SIG-M5 (cell line): ENCODE data around the gene MGAT1.
A peak's percentile ranks its signal among the peaks of the same experiment; 100 is the strongest.

ENCODE experiments used
- DNase-seq: peaks from one replicate; lab custom pipeline; 2025; lab: John Stamatoyannopoulos, UW

Gene MGAT1

DNA sequence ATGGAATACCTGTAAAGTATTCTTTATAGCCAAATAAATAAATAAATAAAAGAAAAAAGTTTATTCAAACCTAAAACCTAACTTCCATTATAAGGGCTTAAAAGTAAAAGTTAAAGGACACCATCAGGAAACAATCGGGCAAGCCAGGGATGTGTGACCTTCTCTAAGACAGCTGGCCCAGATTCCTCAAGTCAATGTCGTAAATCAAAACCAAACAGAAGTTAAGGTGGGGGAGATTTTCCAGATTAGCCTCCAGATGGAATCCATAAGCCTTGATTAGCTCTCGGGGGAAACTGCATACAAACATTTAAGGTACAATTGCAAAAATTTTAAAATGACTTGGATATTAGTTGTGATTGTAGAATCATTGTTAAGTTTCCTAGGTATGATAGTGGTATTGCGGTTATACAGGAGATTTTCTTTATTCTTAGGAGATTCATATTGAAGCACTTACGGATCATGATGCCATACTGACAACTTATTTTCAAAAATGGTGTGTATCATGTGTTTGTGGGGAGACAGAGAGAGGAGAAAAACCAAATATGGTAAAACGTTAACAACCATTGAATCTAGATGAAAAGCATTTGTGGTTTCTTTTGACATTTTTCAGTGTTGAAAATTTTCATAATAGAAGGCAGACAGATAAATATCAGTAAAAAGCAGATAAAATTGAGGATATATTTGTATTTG, 21.5 kb upstream of the MGAT1 start:
- no peak for DNase-seq

DNA sequence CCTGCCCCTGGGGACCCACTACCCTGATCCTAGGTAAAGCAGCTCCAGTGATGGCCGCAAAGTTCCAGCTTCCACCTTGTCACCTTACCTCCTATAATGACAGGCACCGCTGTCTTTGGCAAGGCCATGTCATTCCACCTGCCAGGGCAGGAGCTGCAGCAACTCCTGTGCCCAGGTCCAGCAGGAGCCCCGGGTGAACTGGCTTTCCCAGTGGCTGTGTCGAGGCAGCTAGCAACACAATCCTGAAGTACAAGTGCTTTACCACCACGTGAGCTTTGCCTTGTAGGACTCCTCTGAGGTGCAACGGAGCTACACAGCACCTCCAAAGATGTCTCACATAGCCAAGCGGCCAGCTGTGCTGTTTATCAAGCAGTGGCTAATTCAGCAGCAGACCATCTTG, 20.7 kb upstream of the MGAT1 start:
- no peak for DNase-seq

DNA sequence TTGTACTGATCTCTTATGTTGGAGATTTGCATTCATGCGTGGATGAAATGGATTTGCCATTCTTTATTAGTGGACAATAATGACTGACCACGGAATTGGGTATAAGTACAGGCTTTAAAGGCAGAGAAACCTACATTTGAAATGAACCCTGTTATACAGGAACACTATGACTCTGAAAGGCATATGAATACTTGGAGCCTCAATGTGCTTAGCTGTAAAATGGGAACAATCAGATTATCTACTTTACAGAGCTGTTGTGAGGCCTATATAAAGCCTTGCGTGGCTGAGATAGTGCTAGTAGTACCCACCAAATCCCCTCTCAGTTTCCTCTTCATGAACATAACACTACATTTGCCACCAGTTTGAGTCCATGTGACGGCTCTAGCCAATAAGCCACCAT, 18.9 kb upstream of the MGAT1 start:
- DNase-seq, result no peak

DNA sequence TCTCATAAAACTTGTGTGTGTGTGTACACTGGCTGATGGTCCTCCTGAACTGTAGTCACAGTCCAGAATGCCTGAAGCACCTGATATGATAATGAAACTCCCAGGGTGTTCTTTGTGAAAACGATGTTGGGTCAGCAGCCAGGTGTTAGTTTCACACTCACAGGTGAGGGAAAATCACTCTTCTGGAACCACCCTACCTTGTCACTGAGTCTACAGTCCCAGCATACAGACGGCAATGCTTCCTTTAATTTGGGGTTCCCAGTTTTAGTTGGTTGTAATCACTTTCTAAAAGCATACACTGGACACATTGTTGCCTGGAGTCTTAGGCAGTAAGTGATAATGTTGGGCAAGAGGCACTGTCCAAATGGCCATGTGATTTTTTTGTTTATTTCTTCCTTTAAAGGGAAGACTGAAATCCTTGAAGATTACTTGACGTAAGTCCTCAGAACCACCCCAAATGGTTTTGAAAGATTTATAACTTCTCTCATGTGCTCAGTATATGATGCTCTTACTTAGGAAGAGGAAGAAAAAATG, 18.2 kb upstream of the MGAT1 start:
- no peak for DNase-seq

DNA sequence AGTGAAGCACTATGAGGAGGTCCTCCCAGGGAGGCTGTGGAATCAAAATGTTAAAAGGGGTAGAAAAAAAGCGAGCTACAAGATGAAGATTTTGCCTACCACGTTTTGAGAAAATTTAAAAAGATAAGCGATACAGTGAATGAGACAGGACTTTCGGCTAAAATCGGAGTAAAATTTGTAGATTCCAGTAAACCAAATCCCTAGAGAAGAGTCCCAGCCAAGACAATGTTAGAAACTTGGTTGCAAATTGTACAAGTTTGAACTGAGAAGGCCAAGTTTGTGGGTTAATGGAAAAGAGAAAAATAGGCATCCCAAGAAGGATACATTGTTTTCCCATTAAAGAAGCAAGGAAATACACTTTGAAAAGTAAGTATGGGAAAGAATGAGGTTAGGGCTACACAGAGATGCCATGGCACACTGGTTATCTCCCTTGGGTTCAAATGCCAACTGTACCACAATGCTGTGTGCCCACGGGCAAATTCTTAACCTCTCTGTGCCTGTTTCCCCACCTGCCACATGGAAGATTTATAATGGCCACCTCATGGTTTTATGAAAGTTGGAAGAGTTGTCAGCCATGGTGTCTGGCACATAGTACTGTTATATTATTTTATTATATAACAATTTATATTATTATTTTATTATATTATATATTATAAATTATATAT, 16.2 kb upstream of the MGAT1 start:
- DNase-seq, result no peak

DNA sequence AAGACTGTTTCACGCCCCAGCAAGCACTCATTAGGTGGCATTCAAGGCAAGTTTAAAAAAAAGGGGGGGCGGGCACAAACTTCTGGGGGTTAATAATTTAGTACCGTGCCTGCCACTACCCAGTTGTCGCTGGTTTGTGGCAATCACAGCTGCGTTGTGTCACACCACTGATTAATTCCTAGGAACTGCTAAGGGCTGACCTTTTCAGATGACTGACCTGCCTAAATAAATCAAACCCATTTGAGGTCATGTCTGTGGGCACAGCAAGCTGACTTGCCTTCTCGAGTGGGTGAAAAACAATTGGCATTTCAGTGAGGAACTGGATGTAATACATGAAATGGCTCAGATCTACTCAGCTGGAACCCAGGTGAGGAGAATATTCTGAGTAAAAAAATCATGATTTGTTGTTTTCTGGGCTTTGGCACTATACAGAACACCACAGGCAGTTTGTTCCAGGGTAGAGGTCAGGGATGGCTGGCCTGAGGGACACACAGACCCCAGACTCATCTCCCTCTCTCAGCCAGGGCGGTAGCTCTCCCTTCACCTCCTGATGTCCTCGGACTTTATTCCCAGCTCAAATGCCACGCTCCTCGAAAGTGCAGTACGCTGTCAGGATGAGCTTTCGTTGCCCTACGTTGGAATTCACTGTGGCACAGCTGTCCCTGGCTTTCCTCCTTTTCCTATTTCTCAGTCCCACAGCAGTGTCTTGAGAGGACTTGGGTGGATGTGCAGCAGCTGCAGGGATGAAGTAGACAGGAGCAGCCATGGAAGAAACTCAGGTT, 15.5 kb upstream of the MGAT1 start:
- DNase-seq, result no peak

DNA sequence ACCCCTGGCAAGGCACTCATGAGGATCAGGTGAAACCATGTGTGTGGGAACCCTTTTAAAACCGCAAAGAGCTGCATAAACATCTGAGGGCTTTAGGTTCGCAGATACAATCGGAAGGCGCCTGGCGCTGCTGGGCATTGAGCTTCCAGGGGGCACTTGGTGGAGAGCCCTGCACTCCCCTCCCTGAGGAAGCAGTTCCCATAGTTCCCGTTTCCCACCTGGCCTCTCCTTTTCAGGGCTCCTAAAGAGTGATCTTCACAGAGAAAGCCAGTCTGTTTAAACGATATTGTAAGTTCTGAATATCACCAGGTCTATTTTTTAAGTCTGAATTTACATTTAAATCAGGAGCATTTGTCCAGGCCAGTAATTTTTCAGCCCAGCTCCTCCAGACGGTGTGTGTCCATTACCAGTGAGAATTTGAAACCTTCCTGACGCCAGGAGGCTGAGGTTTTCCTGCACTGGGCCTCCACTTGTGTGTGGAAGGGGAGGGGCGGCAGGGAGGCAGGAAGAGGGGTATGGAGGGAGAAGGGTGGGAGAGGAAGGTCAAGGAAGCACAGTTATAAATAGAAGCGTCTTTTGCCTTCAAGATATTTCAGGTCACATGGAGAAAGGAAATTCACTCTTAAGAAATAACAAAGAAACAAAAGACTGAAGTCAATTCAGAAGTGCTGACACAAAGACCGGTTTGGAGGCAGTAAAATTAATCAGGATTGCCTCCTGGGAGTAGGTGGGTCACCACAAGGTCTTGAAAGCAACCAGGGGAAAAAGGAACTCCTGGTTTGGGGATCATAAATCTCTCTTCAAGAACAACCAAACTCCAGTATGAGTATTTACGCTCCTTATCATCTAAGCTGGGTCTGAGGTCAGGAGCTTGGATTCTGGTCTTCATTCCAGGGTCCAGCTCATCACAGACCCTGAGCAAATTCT, 14.3 kb upstream of the MGAT1 start:
- no peak for DNase-seq

DNA sequence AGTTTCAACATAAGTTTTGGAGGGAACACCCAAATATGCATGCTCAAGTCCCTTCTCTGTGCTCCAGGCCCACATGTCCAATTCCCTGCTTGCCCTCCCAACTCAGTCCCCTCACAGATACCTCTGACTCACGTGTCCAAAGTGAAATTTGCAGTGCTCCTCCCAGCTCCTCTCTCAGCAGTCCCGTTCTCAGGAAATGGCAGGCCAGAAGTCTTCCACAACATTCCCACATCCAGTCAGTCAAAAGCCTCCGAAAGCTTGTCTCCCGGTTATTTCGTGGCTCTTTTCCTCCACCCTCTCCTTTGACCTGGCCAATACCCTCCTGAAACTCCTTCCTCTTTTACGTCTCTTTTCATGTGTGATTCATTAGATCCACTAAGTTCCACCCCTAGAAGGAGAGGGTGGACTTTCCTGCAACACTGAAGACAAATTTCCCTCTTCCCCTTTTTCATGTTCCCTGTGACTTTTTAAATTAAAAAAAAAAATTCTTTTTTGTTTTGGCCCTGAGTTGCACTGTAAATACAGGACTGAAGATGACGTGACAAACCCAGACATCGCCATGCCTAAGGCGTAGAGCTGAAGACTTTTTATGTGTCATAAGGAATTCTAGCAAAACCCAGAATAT, 12.8 kb upstream of the MGAT1 start:
- peak; percentile 14 for DNase-seq

DNA sequence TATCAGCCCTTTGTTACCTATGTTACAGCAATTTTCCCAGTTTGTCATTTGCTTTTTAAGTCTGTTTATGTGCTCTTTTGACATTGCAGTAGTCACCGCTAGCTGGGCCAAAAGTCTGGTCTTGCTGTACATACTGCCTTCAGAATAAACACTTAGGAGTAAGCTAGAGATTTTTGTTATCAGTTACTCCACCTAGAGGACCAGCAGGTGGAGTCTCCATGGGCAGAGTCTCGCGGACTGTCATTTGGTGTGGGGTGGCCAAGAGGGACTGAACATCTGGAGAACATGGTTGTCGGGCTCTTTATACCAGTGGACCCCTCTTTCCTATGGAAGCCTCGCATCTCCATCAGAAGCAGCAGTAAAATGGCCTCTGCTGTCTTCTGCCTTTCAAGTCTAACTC, 10.8 kb upstream of the MGAT1 start:
- no peak for DNase-seq

DNA sequence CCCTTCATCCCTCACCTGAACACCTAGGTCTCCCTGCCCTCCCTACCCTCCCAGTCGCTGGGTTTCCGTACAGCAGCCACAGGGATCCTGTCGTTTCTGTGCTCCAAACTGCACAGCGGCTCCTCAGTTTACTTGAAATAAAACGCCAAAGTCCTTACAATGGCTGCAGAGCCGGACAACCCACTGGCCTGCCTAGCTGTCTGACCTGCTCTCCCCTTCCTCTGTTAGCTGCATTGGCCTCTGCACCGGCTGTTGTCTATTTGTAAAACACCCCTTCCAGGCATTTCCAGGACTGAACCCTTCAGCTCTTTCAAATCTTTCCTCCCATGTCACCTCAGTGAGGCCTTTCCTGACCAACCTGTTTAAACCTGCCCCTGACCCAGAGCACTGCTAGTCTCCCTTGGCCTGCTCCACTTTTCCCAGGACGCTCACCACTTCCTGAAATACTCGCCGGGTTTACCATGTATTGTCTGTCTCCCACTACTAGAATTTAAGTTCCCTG, 9.1 kb upstream of the MGAT1 start:
- no peak for DNase-seq

DNA sequence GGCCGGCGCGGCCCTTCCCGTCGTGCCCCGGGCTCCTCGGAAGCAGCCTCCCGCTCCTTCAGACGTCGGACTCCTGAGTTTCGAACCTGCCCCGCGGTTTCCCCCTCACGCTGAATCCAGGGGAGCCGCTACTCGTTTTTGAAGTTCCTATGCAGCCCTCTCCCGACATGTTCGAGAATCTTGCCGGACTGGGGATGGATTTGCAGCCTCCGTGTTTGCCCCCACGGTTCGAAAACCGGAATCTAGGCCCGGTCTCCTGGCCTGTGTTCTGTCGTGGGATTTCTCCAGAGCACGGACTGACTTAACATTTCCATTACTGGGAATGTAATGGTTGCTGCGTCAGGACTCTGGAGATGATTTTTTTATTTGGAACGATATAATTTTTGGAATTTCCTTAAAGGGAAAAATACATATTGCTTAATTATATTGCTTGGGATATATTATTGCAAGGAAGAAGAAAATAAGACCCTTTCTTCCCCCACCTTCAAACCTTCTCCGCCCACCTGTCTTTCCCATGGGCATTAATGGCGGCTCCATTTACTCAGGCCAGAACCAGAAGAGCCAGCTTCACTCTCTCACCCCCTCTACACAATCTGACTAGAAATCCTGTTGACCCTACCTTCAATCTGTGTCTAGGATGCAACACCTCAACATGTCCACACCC, 8.5 kb upstream of the MGAT1 start:
- DNase-seq, result no peak

DNA sequence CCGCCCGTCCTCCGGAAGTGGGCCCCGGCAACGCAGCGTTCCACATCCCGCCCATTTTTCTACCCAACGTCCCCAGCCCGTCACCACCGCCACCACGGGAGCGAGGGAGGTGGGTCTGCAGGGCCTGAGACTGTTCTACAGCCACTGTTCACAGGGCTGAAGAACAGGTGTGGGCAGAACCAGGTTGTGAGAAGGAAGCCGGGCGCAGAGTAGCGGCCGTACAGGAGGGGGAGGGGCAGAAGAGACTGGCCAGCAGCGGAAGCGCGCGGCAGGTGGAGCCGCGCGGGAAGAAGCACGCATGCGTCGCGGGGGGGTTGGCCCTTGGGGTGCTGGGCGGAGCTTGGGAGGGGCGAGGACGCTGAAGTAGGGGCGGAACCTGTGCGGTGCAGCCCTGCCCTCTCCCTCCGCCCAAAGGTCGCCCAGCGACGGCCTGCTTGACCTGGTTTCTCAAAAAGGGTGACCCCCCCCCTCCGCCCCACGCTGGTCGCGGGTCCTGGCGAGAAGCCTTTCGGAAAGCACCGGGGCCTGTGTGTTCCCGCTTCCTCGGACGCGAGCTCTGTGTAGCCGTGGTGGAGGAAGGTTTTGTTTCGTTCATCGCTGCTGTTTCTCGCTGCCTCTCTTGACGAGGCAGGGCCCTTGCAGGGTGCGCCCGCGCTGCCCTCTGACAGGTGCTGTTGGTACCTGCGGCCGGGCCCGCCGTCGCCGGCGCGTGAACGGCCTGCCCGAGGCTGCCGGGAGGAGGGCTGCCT, 7.8 kb upstream of the MGAT1 start:
- DNase-seq, result peak; percentile 57

DNA sequence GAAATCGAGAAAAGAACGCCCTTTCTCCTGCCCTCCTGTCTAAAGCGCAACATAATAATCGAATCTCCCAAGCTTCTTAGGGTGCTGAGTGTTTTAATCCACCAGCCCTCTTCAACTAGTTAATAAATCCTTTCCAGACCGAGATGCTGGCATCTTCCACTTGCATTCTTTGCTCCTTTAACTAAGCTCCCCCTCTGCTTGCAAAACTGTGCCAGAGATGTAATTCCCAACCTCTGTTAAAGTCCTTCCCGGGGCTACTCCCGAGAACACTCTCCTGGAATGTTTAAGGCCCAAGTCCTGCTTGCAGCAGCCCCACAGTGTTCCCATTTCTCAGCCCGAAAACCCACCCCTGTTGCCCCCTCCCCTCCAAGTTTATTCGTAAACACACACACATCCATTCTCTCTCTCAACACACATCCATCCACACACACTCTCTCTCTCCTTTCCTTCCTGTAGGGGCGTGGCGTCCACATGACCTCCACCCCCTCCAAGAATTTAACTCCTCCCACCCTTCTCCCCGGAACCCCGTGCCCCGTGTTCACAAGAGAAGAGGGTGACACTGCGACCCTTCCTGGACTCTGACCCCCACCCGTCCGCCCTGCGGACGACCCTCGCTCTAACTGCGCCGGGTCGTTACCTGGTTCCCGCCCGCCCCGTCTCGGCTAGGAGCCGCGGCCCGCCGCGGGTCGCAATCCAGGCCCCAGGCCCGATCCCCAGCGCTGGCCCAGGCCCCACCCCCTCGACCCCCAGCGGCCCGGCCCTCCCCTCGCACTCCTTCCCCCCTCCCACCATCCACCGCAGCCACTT, 7.0 kb upstream of the MGAT1 start:
- peak; percentile 48 for DNase-seq

DNA sequence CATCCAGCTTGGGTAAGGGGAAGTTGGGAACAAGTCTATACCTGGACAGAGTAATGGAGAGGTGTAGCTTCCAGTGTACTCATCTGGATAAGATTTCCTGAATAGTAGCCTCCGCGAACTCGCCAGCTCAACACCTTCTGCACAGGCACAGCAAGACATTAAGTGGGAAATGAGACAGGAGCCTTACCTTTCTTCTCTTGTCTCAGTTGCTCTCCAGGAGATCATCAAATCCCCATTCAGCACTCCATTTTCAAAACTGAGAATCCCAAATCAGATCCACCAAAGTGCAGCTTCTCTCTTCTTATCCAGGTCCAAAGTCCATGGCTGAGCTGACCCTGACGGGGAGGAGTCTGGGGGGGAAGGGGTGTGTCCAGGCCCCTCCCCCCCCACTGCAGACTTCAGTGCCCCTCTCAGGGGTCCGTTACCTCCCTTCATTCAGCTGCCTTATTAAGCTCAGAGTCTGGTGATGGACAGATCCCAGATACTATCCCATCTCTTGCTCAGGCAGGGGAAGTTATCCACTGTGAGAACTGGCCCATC, 5.9 kb upstream of the MGAT1 start:
- no peak for DNase-seq

DNA sequence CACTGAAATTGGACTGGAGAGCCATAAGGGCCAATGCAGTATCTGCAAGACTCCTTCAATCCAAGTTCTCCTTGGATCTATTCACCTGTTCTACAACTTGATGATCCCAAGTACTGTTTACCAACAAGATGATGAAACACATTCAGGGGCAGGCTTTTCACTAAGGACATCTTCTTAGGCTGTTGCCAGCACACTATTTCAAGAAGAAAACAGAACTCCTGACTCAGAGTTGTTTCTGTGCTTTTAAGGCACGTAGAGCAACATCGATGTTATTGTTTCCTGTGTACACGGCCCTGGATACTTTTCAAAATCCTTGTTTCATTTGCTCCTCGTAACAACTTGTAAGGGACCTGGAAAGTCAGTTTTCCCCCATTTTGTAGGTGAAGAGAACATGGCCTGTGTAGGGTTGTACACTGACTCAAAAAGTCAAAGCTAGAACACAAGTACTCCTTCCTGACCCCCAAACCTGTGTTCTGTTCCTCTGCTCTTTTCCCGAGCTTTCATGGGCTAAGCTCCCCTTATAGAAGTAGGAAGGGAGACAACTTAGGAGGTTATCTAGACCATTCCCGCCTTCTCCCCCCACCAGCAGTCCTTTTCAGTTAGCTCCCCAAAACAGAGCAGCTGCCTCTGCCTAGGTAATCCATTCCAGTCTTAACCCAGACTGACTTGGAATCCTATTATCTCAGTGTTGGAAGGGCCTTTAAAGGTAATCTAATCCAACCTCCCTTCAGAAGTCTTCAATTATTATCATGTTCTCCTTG, 5.2 kb upstream of the MGAT1 start:
- DNase-seq, result no peak

DNA sequence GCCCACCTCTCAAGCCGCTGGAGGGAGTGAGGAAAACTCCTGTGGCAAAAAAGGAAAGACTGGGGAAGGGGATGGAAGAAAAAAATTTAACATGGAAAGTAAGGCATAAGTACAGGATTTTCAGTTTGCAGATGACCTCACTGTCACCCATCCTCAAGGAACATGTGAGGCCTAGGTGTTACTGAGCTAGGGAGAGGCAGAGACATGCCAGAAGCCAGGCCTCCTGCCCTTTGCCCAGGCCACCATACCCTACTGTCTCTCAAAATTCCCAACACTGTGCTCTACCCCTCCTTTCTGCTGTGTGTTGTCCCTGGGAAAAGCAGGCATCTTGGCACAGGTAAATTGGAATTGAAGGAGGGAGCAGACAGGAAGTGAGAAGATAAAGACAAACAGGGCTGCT, 4.4 kb upstream of the MGAT1 start:
- no peak for DNase-seq

DNA sequence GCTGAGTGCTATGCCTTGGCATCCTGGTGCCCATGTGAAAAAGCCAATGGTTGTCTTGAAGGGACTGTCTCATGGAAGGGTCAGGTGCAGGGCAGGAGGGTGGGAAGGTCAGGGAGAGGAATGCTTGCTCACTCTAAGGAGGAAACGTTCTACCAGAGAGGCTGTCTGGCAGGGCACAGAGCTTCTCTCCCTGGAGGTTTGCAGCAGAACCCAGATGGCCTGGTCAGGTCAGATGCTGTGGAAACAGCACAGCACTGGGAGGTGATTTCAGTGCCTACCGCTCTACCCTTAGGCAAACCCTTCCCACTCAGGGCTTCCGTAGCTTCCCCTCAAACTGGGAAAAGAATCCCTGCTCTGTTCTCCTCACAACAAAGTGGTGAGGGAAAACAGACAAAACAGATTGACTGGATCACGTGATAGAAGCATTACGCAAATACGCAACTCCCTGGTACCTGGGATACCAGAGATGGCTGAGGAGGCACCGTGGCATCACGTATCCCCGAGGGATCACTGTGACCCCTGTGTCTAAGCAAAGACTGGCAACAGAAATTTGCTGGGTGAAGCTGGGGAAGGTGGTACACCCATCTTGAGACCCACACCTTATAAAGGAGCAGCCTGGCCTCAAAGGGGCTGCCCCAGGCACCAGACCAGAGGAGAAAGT, 3.9 kb upstream of the MGAT1 start:
- no peak for DNase-seq
